Hepatocyte (in vitro differentiated cells): ENCODE measurements around the gene PDIA6.

Source experiments
- CTCF ChIP-seq: fragments of 200-600 bp; sonication (generic); IDR thresholded peaks from 2 replicates; pipeline ENCODE4 v1.5.1; 2016; ENCODE audit warnings: antibody characterized with exemption, mild to moderate bottlenecking; ENCODE audit not compliant: poor library complexity
- EZH2 ChIP-seq: fragments of 200-600 bp; sonication (generic); IDR thresholded peaks from 2 replicates; pipeline ENCODE4 v1.6.1; 2016; ENCODE audit warnings: antibody characterized with exemption, mild to moderate bottlenecking, borderline replicate concordance
- EZH2phosphoT487 ChIP-seq: fragments of 200-600 bp; sonication (generic); IDR thresholded peaks from one replicate; pipeline ENCODE4 v1.6.1; 2018; ENCODE audit warnings: antibody characterized with exemption, mild to moderate bottlenecking, low read depth, moderate library complexity; ENCODE audit not compliant: unreplicated experiment, severe bottlenecking

DNA sequence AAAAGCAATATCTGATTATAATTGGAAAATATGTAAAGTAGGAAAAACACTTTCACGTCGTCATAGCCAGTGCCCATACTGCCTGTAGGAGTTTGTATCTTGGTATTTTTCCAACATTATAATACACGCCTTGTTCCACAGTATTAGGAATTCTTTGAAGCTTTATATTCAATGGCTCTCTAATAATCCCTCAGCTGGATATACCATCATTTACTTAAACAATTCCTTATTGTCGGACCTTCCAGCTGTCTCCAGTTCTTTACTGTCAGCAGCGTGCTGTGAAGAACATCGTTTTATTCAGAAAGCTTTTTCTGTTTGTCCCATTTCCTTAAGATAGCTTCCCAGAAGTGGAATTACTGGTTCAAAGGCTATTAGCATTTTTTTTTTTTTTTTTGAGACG is 59.4 kb downstream of the PDIA6 start:
- TF ChIP-seq CTCF, result no peak
- TF ChIP-seq EZH2, result no peak
- TF ChIP-seq EZH2phosphoT487, result no peak
